ENCODE results near the gene MAP1LC3B2. TPM values are rescaled to one million over a fixed set of nuclear protein-coding genes. Genes with fewer than 3 reads are reported as not detected.

MAP1LC3B2 gene
- total RNA-seq, 4 donors from 2014 or later: 3.5 to 13.9 (median 5.6) TPM; not detected in 1

GRCh38 chr12:116607039-116607438 lies 47.9 kb downstream of the MAP1LC3B2 start:
- Histone ChIP-seq H3K9me3 (no peaks in the 10 kb centered on the region), H3K27me3 (no peaks in the 10 kb centered on the region), H3K4me3 (no peak overlapping the region), H3K27ac (no peak overlapping the region), H3K4me1 (peaks cover 36% of the 10 kb centered on the region), H3K36me3 (no peaks in the 10 kb centered on the region)
- WGBS: 93% methylated on average over 6 of the region's 6 CpGs
- no peak for TF ChIP-seq POLR2AphosphoS5 (IDR thresholded peaks at IDR 0.05)
- no peak for TF ChIP-seq EP300 (IDR thresholded peaks at IDR 0.05)
- TF ChIP-seq POLR2A (IDR thresholded peaks at IDR 0.05): no peak
- DNase-seq (ENCODE audit: low spot score in 2 of 2): no peak

- peak overlapping the region; percentile 34 for H3K27ac ChIP-seq
- no peak for TF ChIP-seq POLR2AphosphoS5 (IDR thresholded peaks at IDR 0.05)
- no peak for TF ChIP-seq CTCF (IDR thresholded peaks at IDR 0.05)
- TF ChIP-seq EP300 (IDR thresholded peaks at IDR 0.05): no peak
- no peak for TF ChIP-seq POLR2A (IDR thresholded peaks at IDR 0.05)
- no peaks in the 10 kb centered on the region for H3K9me3 ChIP-seq
- no peak overlapping the region for H3K4me3 ChIP-seq
- H3K27me3 ChIP-seq: no peaks in the 10 kb centered on the region
- no peaks in the 10 kb centered on the region for H3K36me3 ChIP-seq
- peaks cover 23% of the 10 kb centered on the region for H3K4me1 ChIP-seq
- DNase-seq (ENCODE audit: low spot score in 2 of 2): no peak
- 78% methylated on average over 8 of the region's 8 CpGs for WGBS
These were observed 50.3 kb downstream of the MAP1LC3B2 start for GRCh38 chr12:116609319-116610114.

- 56% methylated on average over 11 of the region's 11 CpGs for WGBS
- Histone ChIP-seq H3K9me3 (no peaks in the 10 kb centered on the region), H3K4me3 (no peak overlapping the region), H3K4me1 (peaks cover 17% of the 10 kb centered on the region), H3K36me3 (no peaks in the 10 kb centered on the region), H3K27ac (no peak overlapping the region), H3K27me3 (no peaks in the 10 kb centered on the region)
- no peak for TF ChIP-seq POLR2A (IDR thresholded peaks at IDR 0.05)
- no peak for TF ChIP-seq CTCF (IDR thresholded peaks at IDR 0.05)
- no peak for TF ChIP-seq EP300 (IDR thresholded peaks at IDR 0.05)
- no peak for TF ChIP-seq POLR2AphosphoS5 (IDR thresholded peaks at IDR 0.05)
- DNase-seq (ENCODE audit: low spot score in 2 of 2): no peak
These were observed 51.9 kb downstream of the MAP1LC3B2 start for GRCh38 chr12:116610971-116611541.

- no peak overlapping the region for H3K27ac ChIP-seq
These were observed 53.3 kb downstream of the MAP1LC3B2 start for GRCh38 chr12:116612436-116612835.

GRCh38 chr12:116613256-116613655 lies 54.1 kb downstream of the MAP1LC3B2 start:
- no peaks in the 10 kb centered on the region for H3K9me3 ChIP-seq
- no peak overlapping the region for H3K27ac ChIP-seq
- H3K4me3 ChIP-seq: no peak overlapping the region
- WGBS: 70% methylated on average over 8 of the region's 8 CpGs
- H3K36me3 ChIP-seq: no peaks in the 10 kb centered on the region
- H3K4me1 ChIP-seq: peaks cover 17% of the 10 kb centered on the region
- no peak for DNase-seq (ENCODE audit: low spot score in 2 of 2)
- TF ChIP-seq EP300 (IDR thresholded peaks at IDR 0.05) (no peak), CTCF (IDR thresholded peaks at IDR 0.05) (no peak), POLR2AphosphoS5 (IDR thresholded peaks at IDR 0.05) (no peak), POLR2A (IDR thresholded peaks at IDR 0.05) (no peak)
- H3K27me3 ChIP-seq: no peaks in the 10 kb centered on the region

More at GRCh38 chr12:116612436-116612835, 53.3 kb downstream of the MAP1LC3B2 start:
- Histone ChIP-seq H3K4me3 (no peak overlapping the region), H3K27me3 (no peaks in the 10 kb centered on the region), H3K4me1 (peaks cover 17% of the 10 kb centered on the region), H3K36me3 (no peaks in the 10 kb centered on the region), H3K9me3 (no peaks in the 10 kb centered on the region)
- 90% methylated on average over 6 of the region's 6 CpGs for WGBS
- no peak for DNase-seq (ENCODE audit: low spot score in 2 of 2)
- TF ChIP-seq POLR2AphosphoS5 (IDR thresholded peaks at IDR 0.05): no peak

GRCh38 chr12:116614194-116614915 lies 55.2 kb downstream of the MAP1LC3B2 start:
- DNase-seq (ENCODE audit: low spot score in 2 of 2): no peak
- Histone ChIP-seq H3K27me3 (no peaks in the 10 kb centered on the region), H3K9me3 (no peaks in the 10 kb centered on the region), H3K4me1 (peaks cover 12% of the 10 kb centered on the region), H3K36me3 (no peaks in the 10 kb centered on the region), H3K27ac (no peak overlapping the region), H3K4me3 (no peak overlapping the region)
- 80% methylated on average over 11 of the region's 11 CpGs for WGBS
- TF ChIP-seq POLR2AphosphoS5 (IDR thresholded peaks at IDR 0.05) (no peak), POLR2A (IDR thresholded peaks at IDR 0.05) (no peak), CTCF (IDR thresholded peaks at IDR 0.05) (no peak), EP300 (IDR thresholded peaks at IDR 0.05) (no peak)
